Lung (tissue), 12 donors: ENCODE data around the gene TTC39B. TPM values are rescaled to one million over a fixed set of nuclear protein-coding genes. Genes with fewer than 3 reads are reported as not detected.

Source experiments
- ATAC-seq: fragments of 200-7000 bp; cut with Tn5 transposase; one replicate; pipeline ENCODE4 v1.9.1; 2020; ENCODE audit warnings: moderate number of reproducible peaks; ENCODE audit not compliant: insufficient read depth, low FRiP score
- DNase-seq, 3 donors: peaks; one replicate each; pipeline ENCODE4 v3.0.0-alpha.2; 2013 to 2017
- H3K27ac ChIP-seq, 2 donors: one replicate each; pipeline ENCODE4 v1.5.1; 2013; ENCODE audit warnings: mild to moderate bottlenecking in 2 of 2, moderate library complexity in 2 of 2, control low read depth in 1 of 2, inconsistent platforms in 1 of 2, low read depth in 1 of 2, low read length in 1 of 2
- H3K27me3 ChIP-seq, 3 donors: one replicate each; pipeline ENCODE4 v1.5.1; 2013; ENCODE audit warnings: low read length in 2 of 3; ENCODE audit not compliant: control insufficient read depth in 3 of 3, insufficient read depth in 3 of 3
- H3K36me3 ChIP-seq, 4 donors: one replicate each; pipeline ENCODE4 v1.5.1; 2013; ENCODE audit warnings: low read length in 4 of 4, mild to moderate bottlenecking in 1 of 4, moderate library complexity in 1 of 4; ENCODE audit not compliant: control insufficient read depth in 4 of 4, insufficient read depth in 4 of 4
- H3K4me1 ChIP-seq, 5 donors: one replicate each; pipeline ENCODE4 v1.5.1; 2013; ENCODE audit warnings: low read length in 5 of 5, mild to moderate bottlenecking in 2 of 5, moderate library complexity in 1 of 5; ENCODE audit not compliant: control insufficient read depth in 5 of 5, insufficient read depth in 5 of 5
- H3K4me3 ChIP-seq: one replicate; pipeline ENCODE4 v1.5.1; 2013; ENCODE audit warnings: mild to moderate bottlenecking, control low read depth, moderate library complexity
- H3K9ac ChIP-seq, 2 donors: one replicate each; pipeline ENCODE4 v1.5.1; 2013; ENCODE audit warnings: low read length in 2 of 2, control low read depth in 1 of 2; ENCODE audit not compliant: insufficient read depth in 1 of 2
- H3K9me3 ChIP-seq, 4 donors: one replicate each; pipeline ENCODE4 v1.5.1; 2013; ENCODE audit warnings: low read length in 3 of 4, mild to moderate bottlenecking in 1 of 4, moderate library complexity in 1 of 4; ENCODE audit not compliant: control insufficient read depth in 4 of 4, insufficient read depth in 3 of 4
- CTCF ChIP-seq: IDR thresholded peaks from 2 replicates; pipeline ENCODE4 v1.5.1; 2012; ENCODE audit warnings: mild to moderate bottlenecking; ENCODE audit errors: control extremely low read depth, extremely low read depth
- WGBS, 2 donors: extraction: QIAGEN DNeasy Blood & Tissue Kit; methylation state at CpG; one replicate each; pipeline ENCODE4 v1.1.7; 2013; 5-methylcytosine and 5-hydroxymethylcytosine counted together
- polyA plus RNA-seq, 2 donors: library from polyadenylated mRNA; stranded (reverse); fragments of 200-250 nt; gene quantifications; one replicate each; pipeline ENCODE4 v1.2.1, GENCODE V29; 2013
- total RNA-seq, 2 donors: library from RNA; depleted of rRNA in 1 of 2; stranded (reverse); fragments of >200 nt in 1 of 2; gene quantifications; one replicate each; pipeline ENCODE4 v1.2.1, GENCODE V29; 2014 to 2021
- donor health status: control.
- donor health status: control.
- donor health status: Bipolar disorder and iron deficiency.
- donor health status: healthy.
- donor health status: DM: yes; HTN: yes; CAD: no.

Gene TTC39B
- total and polyA plus RNA-seq, 4 donors: 4.2 to 30.0 (median 19.2) TPM

GRCh38 chr9:15161753-15162152 is 145.3 kb downstream of the TTC39B start:
- no peak for TF ChIP-seq CTCF
- H3K9me3 ChIP-seq: no peaks in the 10 kb centered on the region
- H3K27me3 ChIP-seq: no peaks in the 10 kb centered on the region
- no peak overlapping the region for H3K4me3 ChIP-seq
- ATAC-seq: no peak
- H3K4me1 ChIP-seq: peaks cover 0 to 5% (median 0%) of the 10 kb centered on the region in 5 donors
- 89 to 92% methylated on average over 5 of the region's 5 CpGs for WGBS, 2 donors
- no peak overlapping the region for H3K9ac ChIP-seq
- no peak for DNase-seq
- no peaks in the 10 kb centered on the region for H3K36me3 ChIP-seq
- H3K27ac ChIP-seq: no peak overlapping the region

- no peaks in the 10 kb centered on the region for H3K36me3 ChIP-seq
- H3K9ac ChIP-seq: no peak overlapping the region
- DNase-seq (no peak), ATAC-seq (no peak)
- TF ChIP-seq CTCF: no peak
- WGBS, 2 donors: 70 to 79% methylated on average over 1 of the region's 1 CpG
- H3K27ac ChIP-seq: no peak overlapping the region
- no peaks in the 10 kb centered on the region for H3K27me3 ChIP-seq
- H3K4me3 ChIP-seq: no peak overlapping the region
- H3K9me3 ChIP-seq: no peaks in the 10 kb centered on the region
- peaks cover 0 to 15% (median 7%) of the 10 kb centered on the region in 5 donors for H3K4me1 ChIP-seq
Observed at GRCh38 chr9:15160673-15161072, 146.3 kb downstream of the TTC39B start.

- no peaks in the 10 kb centered on the region for H3K9me3 ChIP-seq
- no peak overlapping the region for H3K9ac ChIP-seq
- WGBS, 2 donors: 70 to 80% methylated on average over 1 of the region's 1 CpG
- H3K4me1 ChIP-seq: peaks cover 0 to 19% (median 7%) of the 10 kb centered on the region in 5 donors
- peak in 1 of 3 donors; percentile 33 for DNase-seq
- H3K27me3 ChIP-seq: peaks cover 0 to 3% (median 0%) of the 10 kb centered on the region in 3 donors
- TF ChIP-seq CTCF: no peak
- H3K4me3 ChIP-seq: no peak overlapping the region
- no peak for ATAC-seq
- no peaks in the 10 kb centered on the region for H3K36me3 ChIP-seq
- no peak overlapping the region for H3K27ac ChIP-seq
Observed at GRCh38 chr9:15158064-15158463, 149.0 kb downstream of the TTC39B start.

- H3K4me3 ChIP-seq: no peak overlapping the region
- 64 to 65% methylated on average over 4 of the region's 4 CpGs for WGBS, 2 donors
- no peaks in the 10 kb centered on the region for H3K9me3 ChIP-seq
- DNase-seq (no peak), ATAC-seq (no peak)
- H3K4me1 ChIP-seq: peaks cover 0 to 19% (median 7%) of the 10 kb centered on the region in 5 donors
- peaks cover 0 to 3% (median 0%) of the 10 kb centered on the region in 3 donors for H3K27me3 ChIP-seq
- no peak overlapping the region for H3K9ac ChIP-seq
- H3K36me3 ChIP-seq: no peaks in the 10 kb centered on the region
- no peak for TF ChIP-seq CTCF
- H3K27ac ChIP-seq: no peak overlapping the region
Observed at GRCh38 chr9:15157381-15157780, 149.6 kb downstream of the TTC39B start.
